Activated T-helper 9 cell treated with anti-CD3 and anti-CD28 coated beads, Interleukin-2, amount 50 U/mL, for 16 hours (primary cell): ENCODE data around the gene BCL3.

Source experiments
- DNase-seq: peaks from one replicate; pipeline ENCODE4 v3.0.0-alpha.2; 2020; ENCODE audit warnings: low read depth

Gene BCL3

DNA sequence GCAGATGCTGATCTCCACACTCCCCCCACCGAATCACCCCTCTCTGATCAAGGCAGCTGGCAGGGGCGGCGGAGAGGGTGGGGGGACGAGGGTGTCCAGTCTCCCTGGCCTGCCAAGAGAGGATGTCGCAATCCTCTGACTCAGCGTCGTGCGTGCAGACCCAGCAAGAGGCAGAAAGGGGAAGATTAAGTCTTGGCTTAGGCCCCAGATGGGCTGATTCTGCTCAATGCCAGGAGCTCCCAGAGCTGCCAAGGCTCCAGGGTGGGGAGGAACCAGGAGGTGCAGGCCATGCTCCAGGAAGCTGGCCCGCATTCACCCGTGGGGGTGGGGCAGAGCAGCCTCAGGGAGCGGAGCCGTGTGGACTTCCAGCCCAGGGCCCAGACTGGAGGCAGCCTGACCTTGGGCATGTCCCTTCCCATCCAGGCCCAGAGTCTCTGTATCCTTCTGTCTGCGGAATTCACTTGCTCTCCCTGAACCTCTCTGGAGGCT lies 6.6 kb upstream of the BCL3 start:
- no peak for DNase-seq

DNA sequence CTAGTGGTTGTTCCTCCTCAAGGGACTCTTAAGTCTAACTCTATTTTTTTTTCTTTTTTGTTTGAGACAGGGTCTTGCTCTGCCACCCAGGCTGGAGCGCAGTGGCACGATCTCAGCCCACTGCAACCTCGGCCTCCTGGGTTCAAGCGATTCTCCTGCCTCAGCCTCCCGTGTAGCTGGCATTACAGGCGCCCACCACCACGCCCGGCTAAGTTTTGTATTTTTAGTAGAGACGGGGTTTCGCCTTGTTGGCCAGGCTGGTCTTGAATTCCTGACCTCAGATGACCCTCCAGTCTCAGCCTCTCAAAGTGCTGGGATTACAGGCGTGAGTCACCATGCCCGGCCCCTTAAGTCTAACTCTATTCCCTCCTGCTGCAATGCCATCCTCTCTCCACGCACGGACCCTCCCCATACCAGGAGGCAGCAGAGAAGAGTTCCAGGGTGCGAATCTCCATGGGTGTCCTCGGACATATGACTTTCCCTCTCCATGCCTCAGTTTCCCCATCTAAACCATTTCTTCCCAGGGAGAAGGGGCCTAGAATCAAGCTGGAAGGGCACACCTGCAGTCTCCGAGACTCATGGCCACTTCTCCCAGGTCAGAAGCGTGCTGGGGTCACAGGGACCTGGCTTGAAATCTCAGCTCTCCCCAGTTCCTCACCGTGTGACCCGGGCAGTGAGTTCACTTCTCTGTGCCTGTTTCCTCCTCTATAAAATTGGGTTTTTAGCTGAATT lies 6.0 kb upstream of the BCL3 start:
- no peak for DNase-seq

DNA sequence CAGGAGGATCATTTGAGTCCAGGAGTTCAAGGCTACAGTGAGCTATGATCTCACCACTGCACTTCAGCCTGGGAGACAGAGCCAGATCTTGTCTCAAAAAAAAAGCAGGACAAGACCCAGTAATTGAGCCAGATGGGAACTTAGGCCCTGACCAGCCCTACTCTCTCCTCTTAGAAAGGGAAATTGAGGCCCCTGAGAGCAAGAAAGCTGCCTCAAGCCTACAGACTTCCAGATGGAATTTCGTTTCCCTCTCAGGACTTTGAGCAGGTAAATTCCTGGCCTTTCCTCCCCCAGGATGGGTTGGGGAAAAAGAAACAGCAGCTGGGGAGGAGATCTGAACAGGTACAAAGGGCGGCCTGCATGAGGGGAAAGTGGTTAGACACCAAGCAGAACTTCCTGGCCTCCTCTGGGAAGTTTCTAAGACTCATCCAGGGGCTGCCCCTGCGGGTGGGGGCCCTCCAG lies 3.6 kb upstream of the BCL3 start:
- DNase-seq: no peak

DNA sequence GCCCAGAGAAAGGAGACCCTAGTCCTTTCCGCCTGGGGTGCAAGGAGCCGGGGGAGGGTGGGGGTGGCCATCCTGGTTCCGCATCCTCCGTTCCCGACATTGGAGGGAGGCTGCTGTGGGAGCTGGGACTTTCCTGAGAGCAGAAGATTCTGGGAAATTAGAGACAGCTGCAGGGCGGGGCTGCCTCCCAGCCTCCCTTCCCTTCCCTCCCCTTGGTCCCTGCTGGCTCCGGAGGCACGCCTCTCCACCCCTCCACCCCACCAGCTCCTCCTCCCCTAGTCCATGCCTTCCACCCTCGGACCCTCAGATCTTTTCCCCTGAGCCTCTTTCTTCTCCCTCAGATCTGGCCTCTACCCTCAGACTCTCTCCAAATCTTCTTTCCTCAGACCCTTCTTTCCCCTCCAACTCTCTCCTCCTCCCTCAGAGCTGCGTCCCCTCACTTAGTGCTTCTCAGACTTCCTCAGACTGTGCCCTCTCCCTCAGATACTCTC lies 3.1 kb upstream of the BCL3 start:
- DNase-seq: no peak

DNA sequence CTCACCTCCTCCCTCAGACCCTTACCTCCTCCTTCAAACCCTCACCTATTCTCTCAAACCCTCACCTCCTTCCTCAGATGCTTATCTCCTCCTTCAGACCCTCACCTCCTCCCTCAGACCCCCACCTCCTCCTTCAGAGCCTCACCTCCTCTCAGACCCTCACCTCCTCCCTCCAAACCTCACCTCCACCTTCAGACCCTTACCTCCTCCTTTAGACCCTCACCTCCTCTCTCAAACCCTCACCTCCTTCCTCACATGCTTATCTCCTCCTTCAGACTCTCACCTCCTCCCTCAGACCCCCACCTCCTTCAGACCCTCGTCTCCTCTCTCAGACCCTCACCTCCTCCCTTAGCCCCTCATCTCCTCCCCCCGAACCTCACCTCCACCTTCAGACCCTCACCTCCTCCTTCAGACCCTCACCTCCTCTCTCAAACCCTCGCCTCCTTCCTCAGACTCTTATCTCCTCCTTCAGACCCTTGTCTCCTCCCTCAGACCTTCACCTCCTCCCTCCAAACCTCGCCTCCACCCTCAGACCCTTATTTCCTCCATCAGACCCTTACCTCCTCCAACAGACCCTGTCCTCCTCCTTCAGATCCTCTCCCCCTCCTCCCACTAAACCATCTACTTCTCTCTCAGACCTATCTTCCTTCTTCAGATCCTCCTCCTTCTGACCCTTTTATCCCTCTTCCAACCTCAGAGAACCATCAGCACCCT lies 2.5 kb upstream of the BCL3 start:
- DNase-seq: no peak

DNA sequence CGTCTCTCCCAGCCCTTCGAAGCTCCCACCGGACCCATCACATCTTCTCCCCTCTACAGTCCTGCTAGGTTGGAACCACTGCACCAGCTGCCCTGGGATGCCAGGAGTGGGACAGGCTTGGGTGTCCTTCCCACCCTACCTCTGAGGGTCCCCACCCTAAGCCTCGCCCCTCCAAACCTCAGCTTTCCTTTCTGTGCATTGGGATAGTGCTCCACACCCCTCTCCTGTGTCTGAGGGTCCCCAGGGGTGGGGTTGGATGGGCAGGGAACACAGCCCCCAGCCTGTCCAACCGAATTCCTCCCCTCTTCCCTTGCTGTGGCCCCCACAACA lies 1.9 kb upstream of the BCL3 start:
- DNase-seq: no peak

DNA sequence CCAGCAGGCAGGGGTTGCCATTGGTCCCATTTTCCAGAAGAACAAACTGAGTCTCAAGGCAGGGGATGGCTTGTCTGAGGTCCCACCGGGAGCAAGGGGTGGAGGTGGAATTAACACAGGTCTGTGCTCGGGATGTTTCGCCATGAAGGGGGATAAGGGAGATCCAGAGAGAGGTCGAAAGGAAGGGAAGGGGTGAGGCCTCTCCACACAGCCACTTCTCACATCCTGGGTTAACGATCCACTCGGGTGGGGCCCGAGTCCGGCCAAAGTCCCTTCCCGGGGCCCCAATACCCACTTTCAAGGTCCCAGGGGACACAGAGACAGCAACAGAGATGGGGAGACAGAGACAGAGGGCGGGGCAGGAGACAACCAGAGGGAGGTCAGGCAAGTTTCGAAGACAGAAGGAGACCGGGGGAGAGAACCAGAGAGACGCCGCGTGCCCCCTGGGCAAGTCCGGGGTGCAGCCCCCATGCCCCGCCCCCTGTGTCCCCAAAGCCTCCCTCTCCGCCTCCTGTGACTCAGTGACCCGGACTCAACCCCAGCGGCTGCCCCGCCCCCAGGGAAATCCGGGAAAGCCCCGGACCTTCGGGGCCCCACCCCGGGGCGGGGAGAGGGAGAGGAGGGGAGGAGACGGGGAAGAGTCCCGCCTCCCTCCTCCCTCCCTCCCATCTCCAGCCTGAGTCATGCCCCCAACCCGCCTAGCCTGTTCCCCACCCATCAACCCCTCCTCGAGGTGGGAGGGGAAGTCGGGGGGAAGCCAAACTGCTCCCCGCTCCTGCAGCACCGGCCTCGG lies 1.4 kb upstream of the BCL3 start:
- peak; percentile 92 for DNase-seq

DNA sequence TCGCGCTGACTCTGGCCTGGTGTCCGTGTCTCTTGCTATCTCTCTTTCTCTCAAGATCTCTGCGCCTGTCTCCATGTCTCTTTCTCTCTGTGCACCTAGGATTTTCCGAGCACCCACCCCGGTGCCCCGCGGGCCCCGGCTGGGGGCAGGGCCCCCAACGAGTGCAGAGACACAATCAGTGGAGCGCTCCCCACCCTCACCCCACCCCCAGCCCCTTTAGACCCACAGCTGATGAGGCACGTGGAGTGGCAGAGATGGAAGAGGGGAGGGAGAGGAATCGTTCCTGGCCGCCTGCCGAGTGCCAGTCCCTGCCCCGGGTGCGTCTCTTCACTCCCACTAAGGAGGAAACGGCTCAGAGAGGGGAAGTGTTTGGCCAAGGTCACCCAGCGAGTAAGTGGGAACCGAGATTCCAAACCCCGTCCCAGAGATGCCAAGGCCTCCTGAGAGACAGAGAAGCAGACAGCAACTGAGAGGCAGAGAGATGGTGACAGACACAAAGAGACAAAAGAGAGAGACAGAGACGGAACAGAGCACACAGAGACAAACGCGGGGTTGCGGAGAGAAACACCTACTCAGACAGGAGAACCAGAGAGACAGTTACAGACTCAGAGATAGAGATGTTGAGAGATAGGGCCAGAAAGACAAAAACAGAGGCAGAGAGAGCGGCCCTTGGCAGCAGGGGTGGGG lies 626 bp upstream of the BCL3 start:
- no peak for DNase-seq

DNA sequence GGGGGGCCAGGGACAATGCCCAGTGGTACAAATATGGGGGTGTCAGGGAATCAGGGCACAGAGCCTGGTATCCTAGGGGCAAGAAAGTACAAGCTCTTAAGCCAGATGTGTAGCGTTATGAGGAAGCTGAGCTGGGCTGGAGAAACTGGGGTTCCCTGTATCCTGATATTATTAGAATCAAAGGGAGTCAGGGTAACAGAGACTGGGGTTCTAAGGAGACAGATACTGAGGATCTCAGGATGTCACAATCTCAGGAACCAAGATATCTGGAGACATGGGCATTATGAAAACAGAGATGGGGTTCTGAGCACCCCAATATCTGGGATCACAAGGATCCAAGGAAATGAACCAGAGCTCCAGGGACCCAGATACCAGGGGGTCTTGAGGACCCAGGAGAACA lies 784 bp downstream of the BCL3 start:
- DNase-seq: no peak

DNA sequence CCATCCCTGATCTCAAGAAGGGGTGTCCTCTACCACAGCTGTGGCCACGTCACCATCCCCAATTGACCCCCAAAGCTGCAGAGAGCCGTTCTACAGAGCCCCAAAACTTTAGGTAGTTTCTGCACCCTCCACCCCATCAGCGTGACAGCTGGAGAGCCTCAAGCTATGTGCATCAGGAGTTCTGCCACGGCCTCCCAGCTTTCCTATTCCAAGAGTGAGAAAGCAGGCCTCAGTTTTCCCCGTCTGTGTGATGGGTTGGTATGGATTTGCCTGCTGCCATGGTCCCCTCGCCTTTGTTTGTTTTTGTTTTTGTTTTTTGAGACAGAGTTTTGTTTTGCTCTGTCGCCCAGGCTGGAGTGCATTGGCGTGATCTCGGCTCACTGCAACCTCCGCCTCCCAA lies 1.5 kb downstream of the BCL3 start:
- no peak for DNase-seq

DNA sequence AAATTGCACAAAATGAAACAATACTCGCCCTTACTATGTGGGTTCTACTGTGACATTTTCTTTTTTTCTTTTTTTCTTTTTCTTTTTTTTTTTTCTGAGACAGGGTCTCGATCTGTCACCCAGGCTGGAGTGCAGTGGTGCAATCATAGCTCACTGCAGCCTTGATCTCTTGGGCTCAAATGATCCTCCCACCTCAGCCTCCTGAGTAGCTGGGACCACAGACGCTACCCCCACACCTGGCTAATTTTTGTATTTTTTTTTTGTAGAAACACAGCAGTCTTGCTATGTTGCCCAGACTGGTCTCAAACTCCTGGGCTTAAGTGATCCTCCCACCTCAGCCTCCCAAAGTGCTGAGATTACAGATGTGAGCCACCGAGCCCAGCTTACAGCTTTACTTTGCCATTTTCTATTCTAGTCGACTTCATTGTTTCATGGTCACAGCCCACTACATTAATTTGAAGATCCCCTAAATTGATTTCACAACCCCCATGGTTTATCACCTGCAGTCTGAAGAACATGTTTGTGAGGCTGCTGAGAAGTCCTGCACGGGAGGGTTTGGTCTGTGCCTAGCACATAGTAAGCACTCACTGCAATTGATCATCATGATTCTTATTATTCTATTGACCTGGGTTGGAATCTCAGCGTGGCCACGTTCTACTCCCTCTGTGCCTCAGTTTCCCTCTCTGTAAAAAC lies 3.8 kb downstream of the BCL3 start:
- no peak for DNase-seq

DNA sequence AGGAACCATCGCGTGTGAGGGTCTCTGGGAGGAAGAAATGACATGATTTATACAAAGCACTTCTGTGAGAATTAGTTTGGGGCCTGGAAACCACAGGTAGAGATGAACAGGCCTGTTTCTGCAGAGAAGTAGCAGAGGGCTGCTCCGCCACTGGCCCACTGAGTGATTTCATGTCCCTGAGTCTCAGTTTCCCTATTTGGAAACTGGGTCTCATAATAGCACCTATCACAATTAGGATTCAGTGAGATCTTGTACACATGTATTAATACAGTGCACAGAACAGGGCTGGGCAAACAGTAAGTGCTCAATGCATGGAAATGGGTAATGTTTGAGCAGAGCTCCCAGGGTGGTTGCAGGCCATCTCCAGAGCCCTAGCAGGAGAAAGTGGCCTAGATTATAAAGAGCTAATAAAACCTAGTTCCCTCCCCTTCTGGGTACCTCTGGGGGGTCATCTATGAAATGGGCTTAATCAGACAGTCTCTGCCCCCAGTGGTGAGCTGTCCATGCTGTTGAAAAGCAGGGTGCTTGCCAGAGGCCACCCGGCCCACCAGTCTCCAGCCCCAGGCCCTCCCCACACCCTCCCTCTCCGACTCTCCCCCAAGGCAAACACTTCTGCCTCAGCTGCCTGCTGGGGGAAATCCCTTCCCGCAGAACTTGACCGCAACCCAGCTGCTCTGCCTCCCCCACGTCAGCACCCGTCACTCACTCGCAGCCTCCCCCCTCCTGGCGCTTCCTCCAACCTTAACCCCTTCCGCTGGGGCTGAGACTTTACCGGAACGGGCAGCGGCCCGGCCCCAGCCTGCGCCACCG lies 4.5 kb downstream of the BCL3 start:
- peak; percentile 91 for DNase-seq

DNA sequence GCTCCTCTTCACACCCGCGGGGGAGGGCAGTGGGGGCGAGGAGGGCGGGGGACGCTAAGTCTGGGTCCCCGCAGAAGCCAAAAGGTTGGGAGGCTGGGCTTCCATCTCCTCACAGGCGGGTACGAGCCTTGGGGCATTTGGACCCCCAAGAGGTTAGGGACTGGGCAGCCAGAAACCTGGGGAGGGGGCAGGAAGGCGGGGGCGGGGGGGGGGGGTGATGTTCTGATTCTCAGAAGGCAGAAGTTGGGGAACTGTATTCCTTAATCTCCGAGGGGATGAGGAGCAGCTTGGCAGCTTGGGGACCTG lies 5.1 kb downstream of the BCL3 start:
- DNase-seq: no peak

DNA sequence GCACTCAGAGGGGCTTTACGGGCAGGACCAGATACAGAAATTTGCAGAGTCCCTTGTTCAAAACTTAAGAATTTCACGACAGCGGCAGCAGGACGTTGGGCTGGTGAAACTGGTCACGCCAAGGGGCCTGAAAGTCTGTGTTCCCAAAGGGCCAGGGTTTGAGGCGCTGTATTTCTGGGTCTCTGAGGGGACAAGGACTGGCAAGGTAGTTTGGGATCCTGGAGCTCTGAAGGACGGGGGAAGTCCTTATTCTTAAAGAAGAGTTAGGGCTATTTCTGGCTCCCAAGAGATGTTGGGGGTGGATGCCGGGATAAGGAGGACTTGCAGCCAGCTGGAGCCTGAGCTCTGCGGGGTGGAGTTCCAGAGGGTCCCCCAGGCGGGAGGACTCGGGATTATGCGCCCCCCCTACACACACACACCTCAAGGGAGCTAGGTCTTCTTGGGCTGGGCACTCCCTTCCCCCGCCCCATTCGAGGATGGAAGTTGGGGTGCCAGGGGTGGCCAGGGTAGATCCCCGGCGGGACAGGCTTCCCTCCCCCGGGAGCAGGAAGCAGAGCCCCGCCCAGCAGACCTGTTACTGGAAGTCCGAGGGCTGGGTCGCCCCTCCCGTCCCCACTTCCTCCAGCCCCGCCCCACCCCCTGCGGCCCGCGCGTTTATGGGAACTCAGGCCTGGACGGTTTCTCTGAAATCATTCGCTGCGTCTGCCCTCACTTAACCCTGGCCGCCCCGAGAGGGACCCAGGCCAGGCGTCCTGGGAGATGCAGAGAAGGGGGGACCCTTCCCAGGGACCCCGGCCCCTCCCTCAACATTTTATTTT lies 5.6 kb downstream of the BCL3 start:
- DNase-seq: peak; percentile 65

DNA sequence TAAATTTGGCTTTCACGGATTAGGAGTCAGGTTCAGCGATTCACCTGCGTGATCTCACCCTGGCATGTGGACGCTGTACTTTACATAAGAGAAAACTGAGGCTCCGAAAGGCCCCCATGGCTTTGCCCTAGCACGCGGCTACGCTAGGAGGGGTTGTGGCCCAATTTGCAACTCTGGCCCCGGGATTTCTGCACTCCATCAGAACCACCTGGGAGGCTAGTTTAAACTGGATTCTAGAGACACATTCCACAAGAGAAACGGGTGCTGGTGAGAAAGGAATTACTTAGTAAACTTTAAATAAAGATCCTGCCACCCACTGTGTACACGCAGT lies 6.2 kb downstream of the BCL3 start:
- DNase-seq: no peak

DNA sequence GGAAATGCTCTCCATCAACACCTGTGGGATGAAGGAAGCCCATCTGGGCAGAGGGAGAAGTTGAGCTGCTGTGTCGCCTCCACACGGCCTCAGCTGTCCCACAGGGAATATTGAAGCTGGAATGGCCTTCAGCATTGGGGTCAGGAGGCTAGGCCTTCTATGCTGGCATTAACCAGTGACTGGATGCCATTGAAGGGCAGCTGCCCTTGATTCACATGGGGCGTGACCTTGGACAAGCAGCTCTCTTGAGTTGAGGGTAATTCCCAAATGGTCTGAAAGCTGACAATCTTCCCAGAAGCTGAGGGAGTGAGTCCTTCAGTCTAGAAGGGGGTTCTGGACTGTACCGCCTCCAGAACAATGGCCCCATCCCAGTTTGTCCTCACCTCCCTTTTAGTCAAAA lies 6.7 kb downstream of the BCL3 start:
- DNase-seq: no peak

DNA sequence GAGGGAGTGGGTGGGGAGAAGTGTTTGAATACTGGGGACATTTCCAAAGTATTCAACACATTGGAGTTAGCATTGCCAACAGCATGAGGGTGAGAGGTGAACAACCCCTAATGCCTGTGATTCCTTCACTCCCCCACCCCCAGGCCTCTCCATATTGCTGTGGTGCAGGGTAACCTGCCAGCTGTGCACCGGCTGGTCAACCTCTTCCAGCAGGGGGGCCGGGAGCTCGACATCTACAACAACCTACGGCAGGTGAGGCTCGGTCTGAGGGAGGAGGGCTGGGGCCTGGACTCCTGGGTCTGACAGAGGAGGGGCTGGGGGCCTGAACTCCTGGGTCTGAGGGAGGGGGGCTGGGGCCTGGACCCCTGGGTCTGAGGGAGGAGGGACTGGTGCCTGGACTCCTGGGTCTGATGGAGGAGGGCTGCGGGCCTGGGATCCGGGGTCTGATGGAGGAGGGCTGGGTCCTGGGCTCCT lies 7.6 kb downstream of the BCL3 start:
- DNase-seq: no peak

DNA sequence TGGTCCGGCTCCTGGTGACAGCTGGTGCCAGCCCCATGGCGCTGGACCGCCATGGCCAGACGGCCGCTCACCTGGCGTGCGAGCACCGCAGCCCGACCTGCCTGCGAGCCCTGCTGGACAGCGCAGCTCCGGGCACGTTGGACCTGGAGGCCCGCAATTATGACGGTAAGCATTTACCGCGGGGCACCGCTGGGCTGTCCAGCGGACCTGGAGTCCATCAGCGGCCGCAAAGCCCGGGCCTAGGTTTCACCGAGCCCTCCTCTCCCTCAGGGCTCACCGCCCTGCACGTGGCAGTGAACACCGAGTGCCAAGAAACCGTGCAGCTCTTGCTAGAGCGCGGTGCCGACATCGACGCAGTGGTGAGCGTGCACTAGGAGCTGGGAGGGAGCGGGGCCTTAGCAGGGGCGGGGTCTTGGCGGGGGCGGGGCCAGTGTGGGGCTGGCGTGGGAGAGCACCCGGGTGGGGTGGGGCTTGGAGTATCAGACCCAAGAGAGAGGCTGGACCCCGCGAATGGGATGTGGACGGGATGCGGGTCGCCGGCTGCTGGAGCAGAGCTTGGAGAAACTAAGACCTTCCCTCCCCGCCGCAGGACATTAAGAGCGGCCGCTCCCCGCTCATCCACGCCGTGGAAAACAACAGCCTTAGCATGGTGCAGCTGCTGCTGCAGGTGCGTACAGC lies 8.7 kb downstream of the BCL3 start:
- DNase-seq: no peak

DNA sequence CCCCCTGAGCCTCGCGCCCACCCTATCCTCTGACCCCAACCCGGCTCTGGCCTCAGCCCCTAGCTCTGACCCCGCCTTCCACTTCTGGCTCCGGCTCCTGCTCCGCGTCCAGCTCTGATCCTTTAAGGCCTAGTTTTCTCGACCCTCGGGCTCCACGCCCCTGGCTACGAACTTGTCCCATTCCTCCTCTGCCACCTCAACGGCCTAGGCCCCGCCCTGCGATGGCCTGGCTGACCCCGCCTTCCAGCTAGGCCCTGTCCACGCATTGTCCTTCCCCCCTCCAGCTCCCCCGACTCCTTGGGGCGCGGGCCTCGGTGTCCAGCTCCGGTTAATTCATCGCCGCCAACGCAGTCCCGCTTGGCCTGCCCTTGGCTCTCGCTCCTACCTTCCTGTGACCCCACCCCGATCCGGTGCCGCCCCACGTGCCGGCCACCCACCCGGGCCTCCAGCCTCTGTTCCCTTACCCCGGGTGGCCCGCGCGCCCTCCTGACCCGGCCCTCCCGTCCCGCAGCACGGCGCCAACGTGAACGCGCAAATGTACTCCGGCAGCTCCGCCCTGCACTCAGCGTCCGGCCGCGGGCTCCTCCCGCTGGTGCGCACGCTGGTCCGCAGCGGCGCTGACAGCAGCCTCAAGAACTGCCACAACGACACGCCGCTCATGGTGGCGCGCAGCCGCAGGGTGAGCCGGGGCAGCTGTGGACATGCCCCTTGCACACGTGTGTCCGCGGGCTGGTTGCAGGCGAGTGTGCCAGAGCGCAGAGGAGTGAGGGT lies 9.4 kb downstream of the BCL3 start:
- no peak for DNase-seq
